B cell (primary cell): ENCODE measurements around the gene NEUROD1. TPM values are rescaled to one million over a fixed set of nuclear protein-coding genes. Genes with fewer than 3 reads are reported as not detected.

ENCODE experiments used
- ATAC-seq: fragments of 200-7000 bp; cut with Tn5 transposase; one replicate; pipeline ENCODE4 v1.10.0; 2021; ENCODE audit warnings: low read depth, mild to moderate bottlenecking, moderate number of reproducible peaks, moderate library complexity
- CTCF ChIA-PET: fragments of 350-600 bp; sonication (Branson Sonifier 250); formaldehyde crosslinking; loops from one replicate; lab custom pipeline; 2021; ENCODE audit warnings: antibody characterized with exemption, inconsistent platforms; lab: Charles Lee
- POLR2A ChIA-PET: fragments of 350-600 bp; sonication (Branson Sonifier 250); formaldehyde crosslinking; loops from one replicate; lab custom pipeline; 2021; ENCODE audit warnings: antibody characterized with exemption; lab: Charles Lee
- DNase-seq: peaks from one replicate; pipeline ENCODE4 v3.0.0; 2013
- H2AFZ ChIP-seq: 2 replicates; pipeline ENCODE4 v1.6.1; 2012; ENCODE audit warnings: mild to moderate bottlenecking, low read depth, low read length; ENCODE audit not compliant: insufficient read depth, poor library complexity, severe bottlenecking
- H3K27ac ChIP-seq, 2 donors: 1 replicate in 1 of 2; 2 replicates in 1 of 2; pipeline ENCODE4 v1.5.1; 2012 to 2013; ENCODE audit warnings: low read length in 2 of 2, mild to moderate bottlenecking in 2 of 2, moderate library complexity in 1 of 2
- H3K27me3 ChIP-seq, 4 experiments: fragments of 200-600 bp in 1 of 4; sonication (generic) in 1 of 4; replicated peaks in 1 of 4; 1 replicate in 2 of 4; 2 replicates in 2 of 4; pipeline versions ENCODE4 v1.6.1 to v1.7.0; 2013 to 2016; ENCODE audit warnings: low read length in 3 of 4, mild to moderate bottlenecking in 2 of 4, mixed read lengths in 1 of 4, moderate library complexity in 1 of 4; ENCODE audit not compliant: insufficient read depth in 4 of 4, control insufficient read depth in 3 of 4; ENCODE audit errors: control extremely low read depth in 1 of 4
- H3K36me3 ChIP-seq, 2 experiments: replicated peaks in 1 of 2; 1 replicate in 1 of 2; 2 replicates in 1 of 2; pipeline versions ENCODE4 v1.6.1 to v1.7.1; 2013; ENCODE audit warnings: low read length in 1 of 2; ENCODE audit not compliant: insufficient read depth in 2 of 2, control insufficient read depth in 1 of 2; ENCODE audit errors: control extremely low read depth in 1 of 2, extremely low read depth in 1 of 2
- H3K4me1 ChIP-seq, 2 donors: fragments of 200-600 bp in 1 of 2; sonication (generic) in 1 of 2; 1 replicate in 1 of 2; 2 replicates in 1 of 2; pipeline versions ENCODE4 v1.5.1 to v1.6.1; 2013 to 2017; ENCODE audit warnings: low read length in 2 of 2; ENCODE audit not compliant: control insufficient read depth in 2 of 2, insufficient read depth in 2 of 2
- H3K4me2 ChIP-seq: replicated peaks from 2 replicates; pipeline ENCODE3; 2012; ENCODE audit warnings: mild to moderate bottlenecking, low read depth, low read length; ENCODE audit not compliant: poor library complexity, severe bottlenecking
- H3K4me3 ChIP-seq, 5 experiments: fragments of 200-600 bp in 1 of 5; sonication (generic) in 1 of 5; 1 replicate in 3 of 5; 2 replicates in 2 of 5; pipeline versions ENCODE4 v1.5.1 to v1.7.0; 2011 to 2016; ENCODE audit warnings: low read length in 4 of 5, mild to moderate bottlenecking in 4 of 5, low read depth in 2 of 5, control low read depth in 1 of 5, moderate library complexity in 1 of 5; ENCODE audit not compliant: insufficient read depth in 1 of 5; ENCODE audit errors: control extremely low read depth in 1 of 5, extremely low read depth in 1 of 5
- H3K79me2 ChIP-seq: fragments of 200-600 bp; sonication (generic); one replicate; pipeline ENCODE4 v1.6.0; 2016; ENCODE audit warnings: low read length; ENCODE audit not compliant: control insufficient read depth, insufficient read depth
- H3K9ac ChIP-seq: fragments of 200-600 bp; sonication (generic); 2 replicates; pipeline ENCODE4 v1.6.1; 2017; ENCODE audit warnings: mild to moderate bottlenecking, low read length, moderate library complexity
- H3K9me3 ChIP-seq, 3 donors: one replicate each; pipeline versions ENCODE4 v1.6.1 to v1.7.1; 2013; ENCODE audit warnings: low read length in 2 of 3; ENCODE audit not compliant: control insufficient read depth in 2 of 3, insufficient read depth in 1 of 3; ENCODE audit errors: control extremely low read depth in 1 of 3
- H4K20me1 ChIP-seq: 2 replicates; pipeline ENCODE4 v1.6.0; 2012; ENCODE audit warnings: mild to moderate bottlenecking, low read length; ENCODE audit not compliant: insufficient read depth, control insufficient read depth, poor library complexity, severe bottlenecking
- H3K27ac Mint-ChIP-seq: one replicate; pipeline ENCODE4 v1.8.0; 2021; ENCODE audit warnings: mixed read lengths
- H3K27me3 Mint-ChIP-seq: one replicate; pipeline ENCODE4 v1.8.0; 2021; ENCODE audit warnings: mixed read lengths
- H3K4me1 Mint-ChIP-seq: one replicate; pipeline ENCODE4 v1.8.0; 2021; ENCODE audit warnings: mixed read lengths
- H3K4me3 Mint-ChIP-seq: one replicate; pipeline ENCODE4 v1.8.0; 2021; ENCODE audit warnings: mixed read lengths
- H3K9me3 Mint-ChIP-seq: one replicate; pipeline ENCODE4 v1.8.0; 2022; ENCODE audit warnings: mixed read lengths; ENCODE audit not compliant: insufficient read depth
- EZH2 ChIP-seq: IDR thresholded peaks from 2 replicates; pipeline ENCODE4 v1.6.1; 2012; ENCODE audit warnings: borderline replicate concordance, low read depth, mild to moderate bottlenecking, moderate library complexity, low read length; ENCODE audit not compliant: insufficient read depth, poor library complexity, severe bottlenecking
- WGBS: methylation state at CpG from one replicate; pipeline ENCODE4 v1.1.5; 2013; ENCODE audit warnings: missing lambda C conversion rate; ENCODE audit not compliant: insufficient coverage; 5-methylcytosine and 5-hydroxymethylcytosine counted together
- intact Hi-C: fragments of 100-400 bp; cut with micrococcal nuclease; formaldehyde crosslinking; loops from one replicate; pipeline ENCODE4 v1.10.0; 2022
- polyA plus RNA-seq: library from polyadenylated mRNA; depleted of rRNA; stranded (reverse); fragments of >200 nt; gene quantifications from 2 replicates; pipeline ENCODE4 v1.2.3, GENCODE V29; 2012
- total RNA-seq, 2 donors: library from RNA; stranded (reverse); fragments of 120-200 nt in 1 of 2; gene quantifications; 1 replicate in 1 of 2; 2 replicates in 1 of 2; pipeline versions ENCODE4 v1.2.3 to v1.2.4, GENCODE V29; 2013 to 2022
- TF ChIP-seq, protein P1 (sequence below): fragments of 200-600 bp; IDR thresholded peaks from one replicate; pipeline ENCODE4 v1.8.0; 2022; ENCODE audit warnings: antibody characterized with exemption, mild to moderate bottlenecking

The NEUROD1 gene
- total and polyA plus RNA-seq, 2 donors (not counting 1 experiment from before 2014, with no cell fraction given), result not detected

- Histone ChIP-seq H3K9me3 (peaks cover 0 to 2% (median 0%) of the 10 kb centered on the region in 3 donors), H3K4me3 (no peak overlapping the region), H3K4me2 (no peak overlapping the region), H3K36me3 (no peaks in the 10 kb centered on the region), H3K27me3 (peaks cover 0 to 4% (median 1%) of the 10 kb centered on the region in 4 experiments), H4K20me1 (no peaks in the 10 kb centered on the region), H3K79me2 (no peaks in the 10 kb centered on the region), H2AFZ (no peak overlapping the region), H3K4me1 (no peaks in the 10 kb centered on the region), H3K9ac (no peak overlapping the region), H3K27ac (no peak overlapping the region)
- no peak overlapping the region for H3K4me3 Mint-ChIP-seq
- H3K4me1 Mint-ChIP-seq, result no peaks in the 10 kb centered on the region
- H3K9me3 Mint-ChIP-seq, result no peaks in the 10 kb centered on the region
- TF ChIP-seq EZH2, result no peak
- TF ChIP-seq, protein P1, sequence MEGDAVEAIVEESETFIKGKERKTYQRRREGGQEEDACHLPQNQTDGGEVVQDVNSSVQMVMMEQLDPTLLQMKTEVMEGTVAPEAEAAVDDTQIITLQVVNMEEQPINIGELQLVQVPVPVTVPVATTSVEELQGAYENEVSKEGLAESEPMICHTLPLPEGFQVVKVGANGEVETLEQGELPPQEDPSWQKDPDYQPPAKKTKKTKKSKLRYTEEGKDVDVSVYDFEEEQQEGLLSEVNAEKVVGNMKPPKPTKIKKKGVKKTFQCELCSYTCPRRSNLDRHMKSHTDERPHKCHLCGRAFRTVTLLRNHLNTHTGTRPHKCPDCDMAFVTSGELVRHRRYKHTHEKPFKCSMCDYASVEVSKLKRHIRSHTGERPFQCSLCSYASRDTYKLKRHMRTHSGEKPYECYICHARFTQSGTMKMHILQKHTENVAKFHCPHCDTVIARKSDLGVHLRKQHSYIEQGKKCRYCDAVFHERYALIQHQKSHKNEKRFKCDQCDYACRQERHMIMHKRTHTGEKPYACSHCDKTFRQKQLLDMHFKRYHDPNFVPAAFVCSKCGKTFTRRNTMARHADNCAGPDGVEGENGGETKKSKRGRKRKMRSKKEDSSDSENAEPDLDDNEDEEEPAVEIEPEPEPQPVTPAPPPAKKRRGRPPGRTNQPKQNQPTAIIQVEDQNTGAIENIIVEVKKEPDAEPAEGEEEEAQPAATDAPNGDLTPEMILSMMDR, result no peak
- DNase-seq (no peak), ATAC-seq (no peak)
- peaks cover 38% of the 10 kb centered on the region for H3K27me3 Mint-ChIP-seq
- H3K27ac Mint-ChIP-seq, result no peak overlapping the region
- ChIA-PET CTCF (no interaction called here), POLR2A (no interaction called here)
- intact Hi-C loops, result no loop called here
Observed at GRCh38 chr2:181724662-181725061, 44.3 kb upstream of the NEUROD1 start.

DNA sequence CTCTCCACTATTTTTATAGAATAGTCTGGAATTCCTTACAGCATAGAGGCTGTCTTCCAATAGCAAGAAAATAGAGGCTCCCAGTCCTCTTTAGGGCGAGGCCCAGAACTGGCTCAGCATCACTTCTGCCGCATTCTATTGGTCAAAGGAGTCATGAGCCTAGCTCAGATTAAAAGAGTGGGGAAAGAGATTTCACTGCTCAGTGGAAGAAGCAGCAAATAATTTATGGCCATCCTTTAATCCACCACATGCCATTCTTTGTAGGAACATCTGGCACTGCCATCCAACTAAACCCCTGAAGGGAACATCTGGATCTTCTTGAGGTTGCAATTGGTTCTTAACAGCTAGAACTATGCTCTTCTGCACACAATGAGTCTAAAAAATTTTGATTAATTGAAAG lies 43.4 kb upstream of the NEUROD1 start:
- no peaks in the 10 kb centered on the region for H3K79me2 ChIP-seq
- no peaks in the 10 kb centered on the region for H4K20me1 ChIP-seq
- no peak overlapping the region for H3K4me2 ChIP-seq
- Mint-ChIP-seq H3K4me3 (no peak overlapping the region), H3K9me3 (no peaks in the 10 kb centered on the region), H3K4me1 (no peaks in the 10 kb centered on the region), H3K27me3 (peaks cover 31% of the 10 kb centered on the region), H3K27ac (no peak overlapping the region)
- no peak overlapping the region for H3K9ac ChIP-seq
- H3K4me3 ChIP-seq, result no peak overlapping the region
- H3K27me3 ChIP-seq, result peaks cover 0 to 3% (median 0%) of the 10 kb centered on the region in 4 experiments
- no peak overlapping the region for H3K27ac ChIP-seq
- no CpG with 5 or more reads among the region's 2 CpGs for WGBS
- no peaks in the 10 kb centered on the region for H3K36me3 ChIP-seq
- intact Hi-C loops, result no loop called here
- no peak for DNase-seq
- ATAC-seq, result no peak
- ChIA-PET CTCF (interaction anchor here (0.9 to 1.6 kb wide), 4 partner anchors 9 to 619 kb away, joined by 3 to 14 read pairs (median 4); no protein-coding TSS in a partner anchor), POLR2A (no interaction called here)
- TF ChIP-seq EZH2, result no peak
- TF ChIP-seq, protein P1, result no peak
- H3K9me3 ChIP-seq, result peaks cover 0 to 2% (median 0%) of the 10 kb centered on the region in 3 donors
- no peaks in the 10 kb centered on the region for H3K4me1 ChIP-seq
- H2AFZ ChIP-seq, result no peak overlapping the region
